ENCODE results near the gene TREH.

Gene TREH

DNA sequence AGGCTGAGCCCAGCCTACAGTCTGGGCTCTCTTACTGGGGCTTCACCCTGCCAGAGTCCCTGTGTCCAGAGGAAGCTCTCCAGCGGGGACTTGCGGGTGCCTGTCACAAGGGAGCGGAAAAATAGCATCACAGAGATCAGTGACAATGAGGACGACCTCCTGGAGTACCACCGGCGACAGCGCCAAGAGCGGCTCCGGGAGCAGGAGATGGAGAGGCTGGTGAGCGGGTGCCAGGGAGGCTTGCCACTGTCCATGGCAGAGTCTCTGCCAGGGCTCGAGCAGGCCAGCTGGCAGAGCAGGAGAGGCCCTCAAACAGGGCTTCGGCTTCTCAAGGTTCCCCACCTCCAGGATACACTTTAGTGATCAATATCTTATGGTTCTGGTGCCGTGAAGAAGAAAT, 51.0 kb downstream of the TREH start:
- no peak for DNase-seq (ENCODE audit: extremely low spot score)
- CTCF ChIA-PET = no interaction called here
- POLR2A ChIA-PET = no interaction called here
- TF ChIP-seq ARNT (IDR thresholded peaks at IDR 0.05) (no peak), BHLHE40 (IDR thresholded peaks at IDR 0.05; ENCODE audit: borderline replicate concordance) (no peak), NFRKB (IDR thresholded peaks at IDR 0.05) (no peak), L3MBTL2 (conservative IDR thresholded peaks at IDR 0.05) (no peak), FOXM1 (IDR thresholded peaks at IDR 0.05; ENCODE audit: borderline replicate concordance) (no peak), HDGF (IDR thresholded peaks at IDR 0.05; ENCODE audit: borderline replicate concordance) (no peak), ZNF384 (IDR thresholded peaks at IDR 0.05) (no peak), LEF1 (IDR thresholded peaks at IDR 0.05; ENCODE audit: borderline replicate concordance) (no peak), SP1 (IDR thresholded peaks at IDR 0.05) (no peak), CTBP1 (IDR thresholded peaks at IDR 0.05; ENCODE audit: borderline replicate concordance) (no peak), FOXA1 (IDR thresholded peaks at IDR 0.05) (no peak), TARDBP (IDR thresholded peaks at IDR 0.05) (no peak), FOXK2 (IDR thresholded peaks at IDR 0.05) (no peak), ELF4 (IDR thresholded peaks at IDR 0.05) (no peak), SUZ12 (IDR thresholded peaks at IDR 0.05) (no peak)
- TF ChIP-seq, protein P1, sequence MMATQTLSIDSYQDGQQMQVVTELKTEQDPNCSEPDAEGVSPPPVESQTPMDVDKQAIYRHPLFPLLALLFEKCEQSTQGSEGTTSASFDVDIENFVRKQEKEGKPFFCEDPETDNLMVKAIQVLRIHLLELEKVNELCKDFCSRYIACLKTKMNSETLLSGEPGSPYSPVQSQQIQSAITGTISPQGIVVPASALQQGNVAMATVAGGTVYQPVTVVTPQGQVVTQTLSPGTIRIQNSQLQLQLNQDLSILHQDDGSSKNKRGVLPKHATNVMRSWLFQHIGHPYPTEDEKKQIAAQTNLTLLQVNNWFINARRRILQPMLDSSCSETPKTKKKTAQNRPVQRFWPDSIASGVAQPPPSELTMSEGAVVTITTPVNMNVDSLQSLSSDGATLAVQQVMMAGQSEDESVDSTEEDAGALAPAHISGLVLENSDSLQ (IDR thresholded peaks at IDR 0.05) = no peak

DNA sequence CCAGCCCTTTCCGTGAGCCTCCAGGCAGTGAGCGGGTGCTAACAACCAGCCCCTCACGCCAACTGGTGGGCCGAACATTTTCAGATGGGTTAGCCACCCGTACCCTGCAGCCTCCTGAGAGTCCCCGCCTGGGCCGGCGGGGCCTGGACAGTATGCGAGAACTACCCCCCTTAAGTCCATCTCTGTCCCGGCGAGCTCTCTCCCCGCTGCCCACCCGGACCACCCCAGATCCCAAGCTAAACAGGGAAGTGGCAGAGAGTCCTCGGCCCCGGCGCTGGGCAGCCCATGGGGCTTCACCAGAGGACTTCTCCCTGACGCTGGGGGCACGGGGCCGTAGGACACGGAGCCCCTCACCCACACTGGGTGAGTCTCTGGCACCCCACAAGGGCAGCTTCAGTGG, 51.4 kb downstream of the TREH start:
- ChIA-PET CTCF (no interaction called here), POLR2A (no interaction called here)
- no peak for TF ChIP-seq NFRKB (IDR thresholded peaks at IDR 0.05)
- TF ChIP-seq CTBP1 (IDR thresholded peaks at IDR 0.05; ENCODE audit: borderline replicate concordance) = no peak
- no peak for TF ChIP-seq FOXK2 (IDR thresholded peaks at IDR 0.05)
- TF ChIP-seq FOXM1 (IDR thresholded peaks at IDR 0.05; ENCODE audit: borderline replicate concordance) = no peak
- no peak for TF ChIP-seq SP1 (IDR thresholded peaks at IDR 0.05)
- TF ChIP-seq, protein P1 (IDR thresholded peaks at IDR 0.05) = no peak
- no peak for TF ChIP-seq SUZ12 (IDR thresholded peaks at IDR 0.05)
- no peak for TF ChIP-seq ZNF384 (IDR thresholded peaks at IDR 0.05)
- no peak for TF ChIP-seq FOXA1 (IDR thresholded peaks at IDR 0.05)
- no peak for TF ChIP-seq LEF1 (IDR thresholded peaks at IDR 0.05; ENCODE audit: borderline replicate concordance)
- no peak for TF ChIP-seq HDGF (IDR thresholded peaks at IDR 0.05; ENCODE audit: borderline replicate concordance)
- no peak for TF ChIP-seq ELF4 (IDR thresholded peaks at IDR 0.05)
- TF ChIP-seq ARNT (IDR thresholded peaks at IDR 0.05) = no peak
- no peak for TF ChIP-seq L3MBTL2 (conservative IDR thresholded peaks at IDR 0.05)
- no peak for TF ChIP-seq BHLHE40 (IDR thresholded peaks at IDR 0.05; ENCODE audit: borderline replicate concordance)
- TF ChIP-seq TARDBP (IDR thresholded peaks at IDR 0.05) = no peak
- no peak for DNase-seq (ENCODE audit: extremely low spot score)

DNA sequence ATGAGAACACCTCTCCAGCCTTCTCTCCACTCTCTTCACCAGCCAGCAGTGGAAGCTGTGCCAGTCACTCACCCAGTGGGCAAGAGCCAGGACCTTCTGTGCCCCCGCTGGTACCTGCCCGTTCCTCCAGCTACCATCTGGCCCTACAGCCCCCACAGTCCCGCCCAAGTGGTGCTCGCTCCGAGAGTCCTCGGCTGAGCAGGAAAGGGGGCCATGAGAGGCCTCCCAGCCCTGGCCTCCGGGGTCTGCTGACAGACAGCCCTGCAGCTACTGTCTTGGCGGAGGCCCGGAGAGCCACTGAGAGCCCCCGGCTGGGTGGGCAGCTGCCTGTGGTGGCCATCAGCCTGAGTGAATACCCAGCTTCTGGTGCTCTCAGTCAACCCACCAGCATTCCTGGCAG, 51.9 kb downstream of the TREH start:
- ChIA-PET POLR2A (no interaction called here), CTCF (interaction anchor here (0.7 kb wide), 2 partner anchors 18 to 62 kb away, joined by 3 to 4 read pairs; no protein-coding TSS in a partner anchor)
- DNase-seq (ENCODE audit: extremely low spot score) = no peak
- TF ChIP-seq FOXK2 (IDR thresholded peaks at IDR 0.05) (no peak), LEF1 (IDR thresholded peaks at IDR 0.05; ENCODE audit: borderline replicate concordance) (no peak), HDGF (IDR thresholded peaks at IDR 0.05; ENCODE audit: borderline replicate concordance) (no peak), BHLHE40 (IDR thresholded peaks at IDR 0.05; ENCODE audit: borderline replicate concordance) (no peak), ZNF384 (IDR thresholded peaks at IDR 0.05) (no peak), CTBP1 (IDR thresholded peaks at IDR 0.05; ENCODE audit: borderline replicate concordance) (no peak), NFRKB (IDR thresholded peaks at IDR 0.05) (no peak), TARDBP (IDR thresholded peaks at IDR 0.05) (no peak), FOXM1 (IDR thresholded peaks at IDR 0.05; ENCODE audit: borderline replicate concordance) (no peak), SP1 (IDR thresholded peaks at IDR 0.05) (no peak), ELF4 (IDR thresholded peaks at IDR 0.05) (no peak), ARNT (IDR thresholded peaks at IDR 0.05) (no peak), SUZ12 (IDR thresholded peaks at IDR 0.05) (no peak), L3MBTL2 (conservative IDR thresholded peaks at IDR 0.05) (no peak)
- TF ChIP-seq, protein P1 (IDR thresholded peaks at IDR 0.05) = no peak

DNA sequence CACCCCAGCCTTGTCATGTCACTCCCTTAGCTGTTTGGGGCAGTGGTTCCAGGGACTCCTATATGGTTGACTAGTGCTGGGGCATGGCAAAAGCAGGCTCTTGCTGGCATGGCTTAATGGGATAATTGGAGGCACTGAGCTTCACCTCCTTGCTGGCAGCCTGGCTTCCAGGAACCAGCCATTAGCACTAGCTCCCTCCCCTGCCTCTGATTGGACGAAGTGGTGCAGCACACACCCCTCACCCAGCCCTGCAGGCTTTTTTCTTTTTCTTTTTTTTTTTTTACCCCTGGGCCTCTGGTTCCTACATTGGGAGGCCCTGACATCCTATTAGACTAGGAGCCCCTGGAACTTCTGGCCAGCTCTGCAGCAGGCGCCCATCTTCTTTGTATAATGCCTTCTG, 53.5 kb downstream of the TREH start:
- POLR2A ChIA-PET = interaction anchor here (0.8 kb wide), 1 partner anchor 9 kb away, joined by 3 read pairs; no protein-coding TSS in a partner anchor
- no peak for DNase-seq (ENCODE audit: extremely low spot score)
- no peak for TF ChIP-seq NFRKB (IDR thresholded peaks at IDR 0.05)
- no peak for TF ChIP-seq L3MBTL2 (conservative IDR thresholded peaks at IDR 0.05)
- no peak for TF ChIP-seq CTBP1 (IDR thresholded peaks at IDR 0.05; ENCODE audit: borderline replicate concordance)
- no peak for TF ChIP-seq SUZ12 (IDR thresholded peaks at IDR 0.05)
- TF ChIP-seq FOXA1 (IDR thresholded peaks at IDR 0.05) = no peak
- TF ChIP-seq ZNF384 (IDR thresholded peaks at IDR 0.05) = no peak
- no peak for TF ChIP-seq SP1 (IDR thresholded peaks at IDR 0.05)
- no peak for TF ChIP-seq HDGF (IDR thresholded peaks at IDR 0.05; ENCODE audit: borderline replicate concordance)
- no peak for TF ChIP-seq FOXM1 (IDR thresholded peaks at IDR 0.05; ENCODE audit: borderline replicate concordance)
- CTCF ChIA-PET = interaction anchor here (0.8 to 1.1 kb wide), 2 partner anchors 8 to 13 kb away, joined by 3 to 4 read pairs; no protein-coding TSS in a partner anchor

DNA sequence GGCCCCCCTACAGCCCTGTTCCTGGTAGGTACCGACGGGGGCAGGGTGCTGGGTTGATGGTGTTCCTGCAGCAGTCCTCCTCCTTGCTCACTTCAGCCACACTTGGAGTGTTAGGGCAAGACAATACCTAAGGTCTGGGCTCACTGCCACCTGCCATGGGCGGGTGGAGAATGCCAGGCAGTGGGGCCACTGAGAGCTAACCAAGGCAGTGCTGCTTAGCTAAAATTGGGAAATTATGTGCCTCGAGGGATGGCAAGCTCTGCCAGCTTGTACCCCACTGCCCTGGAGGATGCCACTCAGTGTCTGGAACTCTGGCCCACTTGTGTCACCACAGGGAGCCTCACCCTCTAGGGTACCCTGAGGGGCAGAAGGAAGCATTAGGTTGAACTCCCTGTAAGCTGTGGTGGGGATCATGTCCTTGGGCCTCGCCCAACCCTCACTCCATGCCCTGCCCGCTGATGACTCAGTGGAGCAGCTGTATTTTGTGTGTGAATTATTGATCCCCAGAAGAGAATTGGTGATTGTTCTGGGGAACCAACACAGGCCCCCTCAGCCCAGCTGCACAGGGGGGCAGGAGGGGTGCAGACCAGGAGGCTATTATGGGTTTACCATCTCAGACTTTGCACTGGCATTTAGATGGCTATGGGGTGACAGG, 54.3 kb downstream of the TREH start:
- no peak for DNase-seq (ENCODE audit: extremely low spot score)
- CTCF ChIA-PET = interaction anchor here (0.8 to 1.1 kb wide), 2 partner anchors 9 to 12 kb away, joined by 3 to 4 read pairs; no protein-coding TSS in a partner anchor
- TF ChIP-seq HDGF (IDR thresholded peaks at IDR 0.05; ENCODE audit: borderline replicate concordance) (no peak), TARDBP (IDR thresholded peaks at IDR 0.05) (no peak), FOXA1 (IDR thresholded peaks at IDR 0.05) (no peak), LEF1 (IDR thresholded peaks at IDR 0.05; ENCODE audit: borderline replicate concordance) (no peak), L3MBTL2 (conservative IDR thresholded peaks at IDR 0.05) (no peak), BHLHE40 (IDR thresholded peaks at IDR 0.05; ENCODE audit: borderline replicate concordance) (no peak), SP1 (IDR thresholded peaks at IDR 0.05) (no peak)
- POLR2A ChIA-PET = interaction anchor here (0.8 kb wide), 1 partner anchor 10 kb away, joined by 3 read pairs; no protein-coding TSS in a partner anchor

Data from HEK293T (cell line).